Stimulated activated CD4-positive, alpha-beta T cell treated with anti-CD3 and anti-CD28 coated beads, Interleukin-15, amount 100 ng/mL, for 24 hours (primary cell): Measurements from ENCODE around the gene SLC39A11.

ENCODE experiments used
- DNase-seq: peaks from one replicate; pipeline ENCODE4 v3.0.0-alpha.2; 2020

SLC39A11 gene

GRCh38 chr17:73039282-73039681 is 53.2 kb downstream of the SLC39A11 start:
- DNase-seq: no peak

DNA sequence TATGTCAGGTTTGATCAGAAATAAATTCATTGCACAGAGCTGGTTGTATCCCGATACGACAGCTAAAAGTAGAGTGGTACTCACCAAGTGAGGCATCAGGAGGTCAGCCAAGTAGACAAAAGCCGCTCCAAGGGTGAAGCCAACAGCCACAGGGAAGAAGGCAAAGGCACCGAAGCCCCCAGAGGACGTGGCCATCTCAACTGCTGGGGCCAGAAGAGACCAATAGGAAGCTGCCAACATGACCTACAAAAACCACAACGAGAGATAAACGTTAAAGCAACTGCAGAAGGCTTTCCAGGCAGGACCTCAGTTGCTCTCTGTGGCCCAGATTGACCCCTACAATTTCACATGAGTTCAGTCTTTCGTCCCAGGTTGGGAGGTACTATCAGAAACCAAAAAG is 61.0 kb downstream of the SLC39A11 start:
- no peak for DNase-seq

GRCh38 chr17:73030995-73031394 is 61.5 kb downstream of the SLC39A11 start:
- no peak for DNase-seq

GRCh38 chr17:73030501-73030921 is 62.0 kb downstream of the SLC39A11 start:
- no peak for DNase-seq

- DNase-seq: no peak
Measured at GRCh38 chr17:73029991-73030390, 62.5 kb downstream of the SLC39A11 start.

GRCh38 chr17:73029021-73029420 is 63.5 kb downstream of the SLC39A11 start:
- DNase-seq: no peak

DNA sequence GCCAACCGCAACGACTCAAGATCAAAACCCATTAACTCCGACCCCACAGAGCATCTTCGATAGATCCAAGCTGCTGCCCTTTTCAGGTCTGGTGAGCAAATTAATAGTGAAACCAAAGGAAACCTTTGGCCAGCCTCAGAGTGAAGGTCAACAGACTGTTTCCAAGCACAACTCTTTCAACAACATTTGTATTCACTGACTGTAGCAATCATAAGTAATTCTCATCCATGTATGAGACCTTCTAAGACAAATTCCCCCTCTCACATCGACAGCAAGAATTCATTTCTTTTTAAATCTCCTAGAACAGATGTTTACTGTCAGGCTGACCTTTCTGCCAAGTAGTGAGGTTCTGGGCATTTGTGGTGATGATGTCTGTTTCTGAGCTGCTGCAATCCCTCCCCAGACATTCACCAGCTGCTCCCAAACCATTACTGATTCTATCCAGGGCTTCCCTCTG is 64.2 kb downstream of the SLC39A11 start:
- DNase-seq: no peak

DNA sequence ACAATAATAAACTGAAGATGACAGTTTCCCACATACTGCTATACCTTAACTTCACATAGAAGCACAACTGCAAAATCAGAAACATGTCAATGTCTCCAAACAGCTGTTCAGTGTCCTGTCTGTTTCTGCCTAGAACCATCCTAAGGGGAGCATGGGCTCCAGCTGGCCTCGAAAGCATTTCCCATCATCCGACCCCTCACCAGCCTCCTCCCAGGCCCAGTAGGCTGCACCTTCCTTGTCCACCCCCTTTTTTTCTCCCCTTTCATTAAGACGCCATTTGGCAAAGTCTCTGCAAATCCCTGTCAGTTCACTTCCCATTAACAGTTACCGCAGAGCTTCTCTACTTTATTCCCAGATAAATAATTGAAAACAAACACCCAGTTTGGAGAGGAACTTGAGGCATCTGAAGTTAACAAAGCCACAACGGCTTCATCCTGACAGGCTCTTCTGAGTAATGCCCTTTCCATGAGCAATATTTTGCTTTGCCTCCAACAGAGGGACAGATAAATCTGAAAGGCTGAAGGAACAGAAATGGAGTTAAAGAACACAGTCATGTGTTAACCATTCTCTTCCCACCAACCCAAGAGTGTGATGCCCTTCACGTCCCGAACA is 65.3 kb downstream of the SLC39A11 start:
- DNase-seq: no peak

DNA sequence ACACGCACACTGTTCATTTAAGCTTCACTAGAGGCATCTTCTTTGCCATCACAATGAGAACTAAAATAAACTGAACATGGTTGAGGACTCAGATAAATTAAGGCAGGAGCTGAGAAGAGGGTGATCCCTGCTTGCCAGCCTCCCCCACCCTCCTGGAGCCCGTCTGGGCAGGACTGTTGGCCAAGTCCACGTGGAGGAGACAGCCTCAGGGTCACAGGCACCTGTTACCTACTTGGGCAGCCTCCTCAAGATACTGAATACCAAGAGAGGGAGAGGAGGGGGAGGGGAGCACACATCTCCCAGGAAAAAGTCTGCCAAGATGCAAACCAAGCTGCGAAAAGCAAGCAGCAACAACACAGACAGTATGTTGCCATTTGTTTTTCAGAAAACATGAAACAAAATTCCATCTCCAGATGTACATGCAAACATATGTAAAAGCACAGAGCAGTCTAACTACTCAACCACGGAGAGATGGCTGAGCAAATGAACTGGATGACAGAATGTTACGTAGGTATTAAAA is 67.4 kb downstream of the SLC39A11 start:
- no peak for DNase-seq

DNA sequence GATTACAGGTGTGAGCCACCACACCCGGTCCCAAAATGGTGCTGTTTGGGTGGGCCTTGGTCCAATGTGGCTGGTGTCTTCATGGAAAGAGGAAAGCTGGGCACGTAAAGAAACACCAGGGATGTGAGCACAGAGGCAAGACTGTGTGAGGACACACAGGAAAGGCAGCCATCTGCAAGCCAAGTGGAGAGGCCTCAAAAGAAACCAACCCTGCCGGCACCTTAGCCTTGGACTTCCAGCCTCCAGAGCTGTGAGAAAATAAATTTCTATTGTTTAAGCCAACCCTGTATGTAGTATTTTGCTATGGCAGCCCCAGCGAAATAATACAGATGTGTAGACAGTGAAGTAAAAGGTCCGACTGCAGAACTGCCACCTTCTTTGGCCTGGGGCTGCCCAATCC is 68.7 kb downstream of the SLC39A11 start:
- DNase-seq: no peak

DNA sequence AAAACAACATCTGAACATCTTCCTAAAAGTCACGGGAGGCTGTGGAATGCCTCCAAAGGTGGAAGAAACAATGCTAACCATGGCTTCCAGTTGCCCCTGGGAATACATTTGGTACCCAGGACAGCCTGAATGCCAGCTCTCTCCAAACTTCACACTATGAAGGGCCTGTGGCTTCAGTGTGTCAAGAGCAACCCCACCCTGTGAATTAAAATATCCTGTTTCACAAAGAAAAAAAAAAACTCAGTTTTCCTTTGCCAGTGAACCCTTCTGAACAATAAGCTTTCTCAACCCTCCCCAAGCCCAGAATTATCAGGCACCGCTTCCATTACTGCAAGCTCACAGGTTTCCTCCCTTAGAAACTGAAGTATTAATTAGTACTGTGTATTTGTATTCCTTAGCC is 69.8 kb downstream of the SLC39A11 start:
- no peak for DNase-seq

GRCh38 chr17:73021771-73022170 is 70.7 kb downstream of the SLC39A11 start:
- DNase-seq: no peak

- no peak for DNase-seq
Measured at GRCh38 chr17:73020110-73020509, 72.4 kb downstream of the SLC39A11 start.

- DNase-seq: no peak
Measured at GRCh38 chr17:73018599-73018998, 73.9 kb downstream of the SLC39A11 start.

- no peak for DNase-seq
Measured at GRCh38 chr17:73017658-73018057, 74.8 kb downstream of the SLC39A11 start.

GRCh38 chr17:73015722-73016276 is 76.7 kb downstream of the SLC39A11 start:
- no peak for DNase-seq

GRCh38 chr17:73013816-73014663 is 78.4 kb downstream of the SLC39A11 start:
- DNase-seq: no peak

- DNase-seq: no peak
Measured at GRCh38 chr17:73013301-73013700, 79.2 kb downstream of the SLC39A11 start.

- DNase-seq: no peak
Measured at GRCh38 chr17:73011016-73011486, 81.4 kb downstream of the SLC39A11 start.

DNA sequence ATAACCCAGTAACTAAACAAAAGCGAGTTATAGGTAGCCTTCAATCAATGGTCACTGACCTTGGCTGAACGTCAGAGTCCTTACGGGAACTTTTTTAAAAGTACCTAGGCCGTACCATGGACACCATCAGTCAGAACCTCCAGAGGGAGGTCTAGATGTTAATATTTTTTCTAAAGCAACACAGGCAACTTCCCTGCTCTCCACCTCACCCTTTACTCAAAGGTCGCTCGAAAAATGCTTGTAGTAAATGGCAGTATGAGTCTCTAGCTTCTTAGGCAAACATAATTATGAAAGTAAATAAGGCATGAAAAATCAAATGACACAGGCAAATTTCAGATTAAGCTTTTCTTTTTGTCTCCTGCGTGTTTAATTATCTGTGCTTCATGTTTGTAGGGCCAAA is 82.1 kb downstream of the SLC39A11 start:
- no peak for DNase-seq

- no peak for DNase-seq
Measured at GRCh38 chr17:73007407-73007806, 85.1 kb downstream of the SLC39A11 start.

GRCh38 chr17:73005360-73005759 is 87.1 kb downstream of the SLC39A11 start:
- no peak for DNase-seq

- no peak for DNase-seq
Measured at GRCh38 chr17:73003487-73003886, 89.0 kb downstream of the SLC39A11 start.

DNA sequence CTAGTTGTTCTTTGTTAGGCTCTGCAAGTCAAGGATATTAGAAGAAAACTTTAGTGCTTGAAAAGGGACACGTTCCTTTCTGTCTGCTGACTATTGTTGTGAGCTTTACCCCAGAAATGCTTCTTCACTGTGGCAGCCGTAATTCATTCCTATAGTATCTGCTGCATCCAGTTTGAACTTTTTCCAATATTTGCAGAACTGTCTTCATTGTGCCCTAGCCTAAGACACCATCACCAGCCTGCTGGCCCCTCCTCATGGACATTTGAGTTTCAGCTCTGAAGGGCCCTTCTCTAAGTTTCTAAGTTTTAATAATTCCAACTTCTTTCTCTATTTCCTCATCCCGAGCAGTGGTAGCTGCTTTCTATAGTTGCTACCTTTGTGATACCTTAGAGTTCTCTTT is 91.7 kb downstream of the SLC39A11 start:
- DNase-seq: no peak
